HAP-1 (cell line): ENCODE data around the gene ACBD6.
A peak's percentile ranks its signal among the peaks of the same experiment; 100 is the strongest.

ENCODE experiments used
- DNase-seq, 2 experiments: peaks; one replicate each; pipeline ENCODE4 v3.0.0-alpha.2; 2016 to 2020; ENCODE audit warnings: low spot score in 2 of 2
- H3K27me3 ChIP-seq: fragments of 250-450 bp; sonication (Bioruptor Pico); 2 replicates; pipeline ENCODE4 v1.5.1; 2020; ENCODE audit warnings: low read depth, mild to moderate bottlenecking, moderate library complexity
- H3K36me3 ChIP-seq: fragments of 250-450 bp; sonication (Bioruptor Pico); replicated peaks from 2 replicates; pipeline ENCODE4 v1.5.1; 2020; ENCODE audit warnings: mild to moderate bottlenecking
- H3K4me1 ChIP-seq: fragments of 250-450 bp; sonication (Bioruptor Pico); 2 replicates; pipeline ENCODE4 v1.5.1; 2020; ENCODE audit warnings: mild to moderate bottlenecking
- H3K4me3 ChIP-seq: fragments of 250-450 bp; sonication (Bioruptor Pico); 2 replicates; pipeline ENCODE4 v1.5.1; 2020; ENCODE audit warnings: mild to moderate bottlenecking, moderate library complexity
- H3K9me3 ChIP-seq: fragments of 250-450 bp; sonication (Bioruptor Pico); 2 replicates; pipeline ENCODE4 v1.5.1; 2020; ENCODE audit warnings: mild to moderate bottlenecking, moderate library complexity
- in situ Hi-C: fragments of 300-500 bp; cut with MboI; formaldehyde crosslinking; loops from 3 replicates; pipeline ENCODE4 v1.14.3; 2020; ENCODE audit warnings: low sequenced_read_pairs, inconsistent platforms, mixed read lengths

ACBD6 gene

DNA sequence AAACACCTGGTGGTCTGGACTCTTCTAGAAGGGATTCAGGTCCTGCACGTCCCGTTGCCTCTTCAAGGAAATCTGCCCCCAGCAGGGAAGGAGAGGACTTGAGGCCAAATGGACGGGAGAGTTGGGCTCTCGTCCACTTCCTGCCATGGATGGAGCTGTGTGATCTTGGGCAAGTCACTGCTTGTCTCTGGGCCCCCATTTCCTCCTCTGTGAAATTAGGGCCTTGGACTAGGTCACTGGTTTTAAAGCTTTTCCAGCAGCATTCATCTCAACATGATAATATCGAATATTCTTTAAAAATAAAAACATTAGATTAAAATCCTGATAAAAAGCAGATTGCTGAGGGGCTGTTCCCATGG lies 245.4 kb downstream of the ACBD6 start:
- in situ Hi-C loops: no loop called here
- no peaks in the 10 kb centered on the region for H3K27me3 ChIP-seq
- no peaks in the 10 kb centered on the region for H3K9me3 ChIP-seq
- DNase-seq: no peak
- H3K36me3 ChIP-seq: no peaks in the 10 kb centered on the region
- no peaks in the 10 kb centered on the region for H3K4me1 ChIP-seq
- H3K4me3 ChIP-seq: no peak overlapping the region

DNA sequence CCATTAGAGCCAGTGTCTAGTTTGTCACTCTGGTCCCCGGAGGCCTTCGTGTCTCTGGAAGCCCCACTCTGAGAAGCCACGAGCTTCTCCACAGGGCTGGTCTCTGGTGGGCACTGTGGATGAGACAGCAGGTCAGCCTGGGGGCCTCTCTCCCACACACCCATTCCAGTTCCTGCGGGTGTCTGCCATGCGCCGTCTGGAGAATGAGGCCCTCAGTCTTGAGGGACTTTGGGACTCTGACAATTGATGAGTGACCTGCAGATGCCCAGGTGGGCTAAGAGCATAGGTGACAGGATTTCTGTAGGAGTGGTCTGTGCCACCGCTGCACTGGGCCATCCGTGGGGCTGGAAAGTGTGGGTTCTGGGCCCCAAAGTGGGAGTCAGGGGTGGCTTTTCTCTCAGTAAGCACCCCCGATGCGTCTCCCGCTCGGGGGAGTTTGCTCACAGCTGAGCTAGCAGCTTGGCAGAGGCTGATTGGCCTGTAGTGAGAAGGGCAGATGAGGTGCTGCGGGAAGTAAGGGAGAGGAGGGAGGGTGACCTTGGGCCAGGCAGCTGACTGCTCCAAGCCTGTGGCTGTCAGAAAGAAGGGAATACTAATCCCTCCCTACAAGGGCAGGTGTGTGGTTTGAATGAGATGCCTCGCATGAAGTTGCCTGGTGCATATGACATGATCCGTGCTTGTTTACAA lies 245.9 kb downstream of the ACBD6 start:
- H3K4me3 ChIP-seq: no peak overlapping the region
- H3K36me3 ChIP-seq: no peaks in the 10 kb centered on the region
- in situ Hi-C loops: no loop called here
- DNase-seq: no peak
- no peaks in the 10 kb centered on the region for H3K4me1 ChIP-seq
- H3K27me3 ChIP-seq: no peaks in the 10 kb centered on the region
- H3K9me3 ChIP-seq: no peaks in the 10 kb centered on the region

DNA sequence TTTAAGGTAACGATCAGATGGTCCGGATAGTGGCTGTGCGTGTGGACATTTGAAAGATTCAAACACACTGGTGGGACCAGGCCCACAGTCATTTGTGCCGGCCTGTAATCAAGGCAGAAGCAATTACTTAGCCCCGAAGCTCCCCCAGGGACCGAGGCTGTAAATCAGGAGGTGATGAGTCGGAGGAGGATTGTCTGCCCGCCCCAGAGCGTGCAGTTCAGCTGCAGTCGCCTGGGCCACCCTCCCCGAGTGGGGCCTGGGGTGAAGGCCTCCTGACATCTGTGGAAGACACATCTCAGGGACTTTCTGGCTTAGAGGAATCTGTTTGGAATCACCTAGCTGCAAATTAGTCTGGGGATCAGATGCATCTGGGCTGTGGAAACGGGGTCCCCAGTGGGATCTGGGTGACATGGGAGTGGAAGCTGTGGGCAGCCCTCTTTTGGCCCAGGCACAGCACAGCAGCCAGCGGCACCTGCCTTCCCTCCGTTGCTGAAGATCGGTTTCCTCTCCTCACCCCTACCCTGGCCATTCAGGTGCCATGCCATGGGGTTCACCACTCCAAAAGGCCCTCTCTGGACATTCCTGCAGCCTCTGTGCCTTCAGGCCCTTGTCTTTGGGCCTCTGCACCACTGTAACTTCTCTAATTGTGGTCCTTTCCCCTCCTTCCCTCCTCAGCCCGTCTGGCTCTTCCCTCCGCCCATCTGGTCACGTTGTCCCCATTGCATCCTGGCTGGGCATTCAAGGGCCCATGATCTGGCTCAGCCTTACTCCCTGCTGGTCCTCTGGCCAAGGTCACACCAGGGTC lies 246.6 kb downstream of the ACBD6 start:
- Histone ChIP-seq H3K36me3 (no peaks in the 10 kb centered on the region), H3K4me1 (no peaks in the 10 kb centered on the region), H3K9me3 (no peaks in the 10 kb centered on the region), H3K27me3 (no peaks in the 10 kb centered on the region), H3K4me3 (no peak overlapping the region)
- in situ Hi-C loops: no loop called here
- no peak for DNase-seq

DNA sequence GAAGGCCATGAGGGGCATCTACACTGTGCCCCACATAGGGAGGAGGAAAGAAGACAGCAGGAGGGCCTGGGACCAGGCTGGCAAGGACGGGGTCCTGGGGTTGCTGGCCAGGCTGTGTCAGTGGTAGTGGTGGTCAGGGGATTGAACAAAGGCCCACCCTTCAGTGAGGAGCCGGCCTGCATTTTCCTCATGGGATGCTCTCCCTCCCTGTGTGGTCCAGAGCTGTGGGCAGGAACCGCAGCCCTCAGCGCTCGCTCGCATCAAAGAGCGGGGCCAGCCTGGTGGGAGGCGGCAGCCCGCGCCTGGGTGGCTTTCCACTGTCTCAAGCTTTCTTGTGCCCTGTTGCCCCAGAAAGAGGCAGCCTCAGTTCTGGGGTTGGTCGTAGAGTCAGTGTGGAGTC lies 247.5 kb downstream of the ACBD6 start:
- no peaks in the 10 kb centered on the region for H3K9me3 ChIP-seq
- H3K27me3 ChIP-seq: no peaks in the 10 kb centered on the region
- H3K36me3 ChIP-seq: no peaks in the 10 kb centered on the region
- in situ Hi-C loops: loop anchor here (5.0 kb wide), 2 partner anchors 162 to 222 kb away; no protein-coding TSS in a partner anchor
- no peak for DNase-seq
- H3K4me1 ChIP-seq: no peaks in the 10 kb centered on the region
- H3K4me3 ChIP-seq: no peak overlapping the region

DNA sequence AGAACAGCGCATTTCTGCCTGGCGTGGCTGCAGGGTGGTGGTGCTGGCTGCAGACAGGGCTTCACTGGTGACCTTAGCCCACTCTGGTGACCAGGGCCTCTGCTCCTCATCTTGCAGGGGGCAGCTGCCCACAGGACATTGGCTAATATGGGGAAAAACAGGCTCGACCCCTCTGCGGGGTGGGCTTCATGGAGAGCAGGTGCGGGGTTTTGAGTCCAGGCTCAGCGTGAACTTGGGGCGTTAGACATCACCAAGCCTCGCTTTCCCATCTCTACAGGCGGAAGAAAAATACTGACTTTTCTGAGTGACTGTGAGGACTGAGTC lies 247.9 kb downstream of the ACBD6 start:
- Histone ChIP-seq H3K36me3 (no peaks in the 10 kb centered on the region), H3K4me3 (no peak overlapping the region), H3K27me3 (no peaks in the 10 kb centered on the region), H3K9me3 (no peaks in the 10 kb centered on the region), H3K4me1 (no peaks in the 10 kb centered on the region)
- in situ Hi-C loops: loop anchor here (5.0 kb wide), 2 partner anchors 163 to 223 kb away; no protein-coding TSS in a partner anchor
- DNase-seq: no peak

DNA sequence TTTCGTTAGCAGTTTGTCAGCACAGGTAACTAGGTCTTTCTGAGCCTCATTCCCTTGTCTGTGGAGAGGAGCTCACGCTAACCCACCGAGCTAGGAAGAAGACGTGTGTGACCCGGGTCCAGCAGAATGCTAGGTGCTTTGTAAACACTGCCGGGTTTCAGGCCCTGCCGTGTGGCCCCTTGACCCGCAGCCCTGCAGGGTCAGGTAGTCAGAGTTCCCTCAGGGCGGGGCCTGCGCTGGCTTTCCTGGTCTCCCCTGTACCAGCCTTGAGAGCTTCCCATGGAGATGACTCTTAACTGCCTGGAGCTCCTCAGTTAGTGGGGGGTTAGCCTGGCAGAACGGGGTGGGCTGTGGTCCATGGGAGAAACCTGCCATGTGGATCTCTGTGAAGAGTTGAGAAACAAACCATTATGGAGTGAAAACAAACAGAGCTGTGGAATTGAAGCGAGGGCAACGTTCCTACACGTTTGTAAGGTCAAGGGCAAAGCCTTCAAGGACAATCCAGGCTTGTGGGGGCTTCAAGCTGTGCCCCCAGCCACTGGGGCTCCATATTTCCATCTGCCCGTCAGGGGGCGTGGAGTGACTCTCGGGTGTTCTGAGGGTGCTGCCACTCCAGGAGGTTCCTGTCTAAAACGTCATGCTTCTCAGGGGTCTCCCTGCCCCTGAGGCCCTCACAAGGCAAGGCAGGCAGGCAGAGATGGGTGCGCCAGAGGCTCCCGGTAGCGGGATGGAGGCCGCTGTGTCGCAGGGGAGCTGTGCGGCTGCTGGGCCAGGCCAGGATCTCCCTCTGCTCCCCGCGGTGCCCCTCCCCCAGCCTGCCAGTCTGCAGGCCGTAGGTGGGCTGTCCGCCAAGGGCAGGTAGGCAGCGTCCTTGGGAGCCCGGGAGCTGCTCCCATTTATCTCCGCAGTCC lies 248.5 kb downstream of the ACBD6 start:
- Histone ChIP-seq H3K36me3 (no peaks in the 10 kb centered on the region), H3K9me3 (no peaks in the 10 kb centered on the region), H3K4me1 (no peaks in the 10 kb centered on the region), H3K27me3 (no peaks in the 10 kb centered on the region), H3K4me3 (no peak overlapping the region)
- DNase-seq: no peak
- in situ Hi-C loops: loop anchor here (5.0 kb wide), 2 partner anchors 163 to 223 kb away; no protein-coding TSS in a partner anchor

DNA sequence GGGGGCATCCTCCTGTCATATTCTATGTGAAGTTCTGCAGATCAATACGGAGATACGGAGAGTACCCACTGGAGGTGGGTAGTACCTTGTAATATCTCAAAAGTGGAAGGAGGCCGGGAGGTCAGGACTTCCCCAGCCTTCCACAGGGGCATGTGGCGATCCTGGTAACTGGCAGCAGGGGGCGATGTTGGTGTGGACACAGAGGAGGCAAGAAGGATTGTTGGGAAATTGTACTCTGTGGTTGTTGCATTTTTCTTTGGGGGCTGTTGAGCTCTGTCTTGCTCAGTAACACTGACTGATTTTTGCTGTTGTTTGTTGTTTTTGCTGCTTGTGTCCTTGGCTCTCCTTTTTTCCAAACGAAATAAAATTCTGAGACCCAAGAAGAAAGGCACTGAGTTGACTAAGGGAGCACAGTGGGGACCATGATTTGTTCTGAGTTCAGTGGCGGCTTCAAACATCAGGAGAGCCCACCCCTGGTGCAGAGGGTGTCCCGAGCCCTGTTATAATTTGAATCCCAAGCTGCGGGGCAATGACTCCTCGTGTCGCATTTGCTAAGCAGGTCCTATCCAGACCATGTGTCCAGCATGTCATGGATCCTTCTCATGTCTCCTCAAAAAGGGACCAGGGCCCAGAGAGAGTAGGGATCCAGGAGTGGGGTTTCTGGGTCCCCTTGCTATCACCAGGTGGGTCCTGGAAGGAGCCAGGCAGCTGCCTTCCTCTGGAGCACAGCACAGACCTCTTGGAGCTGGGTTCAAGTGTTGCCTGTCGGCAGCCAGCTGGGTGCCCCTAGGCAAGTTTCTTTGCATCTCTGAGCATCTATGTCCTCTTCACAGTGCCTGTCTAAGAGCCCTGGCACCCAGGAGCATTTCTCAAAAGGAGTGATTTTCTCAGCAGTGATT lies 249.5 kb downstream of the ACBD6 start:
- Histone ChIP-seq H3K9me3 (no peaks in the 10 kb centered on the region), H3K4me1 (no peaks in the 10 kb centered on the region), H3K4me3 (no peak overlapping the region), H3K36me3 (no peaks in the 10 kb centered on the region), H3K27me3 (no peaks in the 10 kb centered on the region)
- DNase-seq: peak; percentile 49 to 90
- in situ Hi-C loops: loop anchor here (5.0 kb wide), 2 partner anchors 164 to 224 kb away; no protein-coding TSS in a partner anchor

DNA sequence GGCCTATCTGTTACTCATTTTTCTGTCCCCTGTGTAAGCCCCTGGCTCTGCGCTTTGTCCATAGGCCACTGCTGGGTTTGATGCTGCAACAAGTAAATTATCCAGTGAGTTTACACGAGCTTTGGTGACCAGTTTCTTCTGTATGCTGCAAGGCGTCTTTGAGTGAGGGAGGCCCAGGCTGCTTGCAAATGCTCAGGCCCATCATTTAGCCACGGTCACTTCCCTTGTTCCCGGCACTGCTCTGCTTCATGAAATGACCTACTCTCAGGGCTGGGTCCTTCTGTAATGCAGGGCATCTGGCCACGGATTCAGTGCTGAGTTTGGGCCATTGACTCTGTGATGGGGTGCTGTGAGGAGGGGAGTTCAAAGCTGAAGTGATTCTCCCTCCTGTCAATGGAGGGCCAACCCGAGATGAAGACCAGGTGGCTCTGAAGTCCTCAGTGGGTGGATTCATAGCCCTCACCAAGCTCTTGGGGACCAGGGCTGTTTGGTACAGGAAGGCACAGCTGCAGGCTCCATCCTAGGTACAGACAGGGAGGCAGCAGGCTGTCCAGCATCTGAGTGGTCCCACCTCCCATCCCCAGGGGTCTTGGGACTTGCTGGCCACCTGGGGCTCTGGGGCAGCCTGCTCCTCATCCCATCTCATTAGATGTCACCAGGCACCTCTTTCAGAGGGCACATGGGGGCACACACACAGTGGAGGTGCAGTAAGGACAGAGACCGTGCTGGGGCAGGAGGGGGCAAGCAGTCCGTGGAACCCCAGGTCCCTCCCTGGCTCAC lies 250.7 kb downstream of the ACBD6 start:
- no peaks in the 10 kb centered on the region for H3K4me1 ChIP-seq
- H3K36me3 ChIP-seq: no peaks in the 10 kb centered on the region
- in situ Hi-C loops: loop anchor here (5.0 kb wide), 2 partner anchors 166 to 226 kb away; no protein-coding TSS in a partner anchor

DNA sequence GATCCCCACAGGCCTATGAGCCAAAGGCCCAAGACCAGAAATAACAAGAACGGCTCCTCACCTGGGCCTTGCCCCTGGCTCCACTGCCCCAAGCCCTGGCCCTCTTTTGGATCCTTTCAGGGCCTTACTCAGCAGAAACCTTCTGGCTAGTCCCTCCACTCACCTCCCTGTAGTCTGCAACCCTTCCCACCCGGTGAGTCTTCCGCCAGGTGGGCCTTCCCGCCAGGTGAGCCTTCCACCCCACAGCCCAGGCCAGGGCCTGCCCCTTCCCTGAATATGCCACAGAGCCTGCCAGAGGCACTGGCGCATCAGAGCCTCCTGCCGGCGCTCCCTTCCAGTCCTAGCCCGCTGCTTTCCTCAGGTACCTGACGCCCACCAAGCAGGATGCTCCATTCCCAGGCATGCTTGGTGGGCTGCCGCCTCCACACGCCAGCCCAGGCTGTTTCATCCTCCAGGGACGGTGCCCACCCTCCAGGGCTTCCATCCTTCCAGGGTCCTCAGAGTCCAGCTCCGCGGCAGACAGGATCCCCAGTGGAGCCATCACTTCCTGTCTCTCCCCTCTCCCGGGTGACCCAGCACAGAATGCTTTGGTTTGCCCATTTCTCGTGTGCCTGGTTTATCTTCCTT lies 251.4 kb downstream of the ACBD6 start:
- in situ Hi-C loops: loop anchor here (5.0 kb wide), 2 partner anchors 166 to 226 kb away; no protein-coding TSS in a partner anchor

More for the DNA sequence above, 250.7 kb downstream of the ACBD6 start:
- no peaks in the 10 kb centered on the region for H3K27me3 ChIP-seq
- no peak overlapping the region for H3K4me3 ChIP-seq
- H3K9me3 ChIP-seq: no peaks in the 10 kb centered on the region
- DNase-seq: no peak

DNA sequence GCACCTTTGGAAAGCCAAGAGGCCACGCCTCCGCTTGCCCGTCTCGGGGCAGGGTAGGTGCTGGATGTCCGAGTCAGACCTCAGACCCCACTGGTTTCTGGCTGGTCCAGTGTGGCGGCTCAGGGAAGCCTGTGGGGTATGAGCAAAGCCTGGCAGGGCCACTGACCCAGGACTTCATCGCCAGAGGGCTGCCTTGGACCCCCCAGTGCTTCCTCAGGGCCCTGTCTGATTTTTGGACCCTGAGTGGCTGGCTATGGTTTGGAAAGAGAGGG lies 251.9 kb downstream of the ACBD6 start:
- no peak overlapping the region for H3K4me3 ChIP-seq
- in situ Hi-C loops: loop anchor here (5.0 kb wide), 2 partner anchors 167 to 227 kb away; no protein-coding TSS in a partner anchor
- no peaks in the 10 kb centered on the region for H3K36me3 ChIP-seq

More for the DNA sequence above, 251.4 kb downstream of the ACBD6 start:
- no peaks in the 10 kb centered on the region for H3K4me1 ChIP-seq
- H3K27me3 ChIP-seq: no peaks in the 10 kb centered on the region
- H3K9me3 ChIP-seq: no peaks in the 10 kb centered on the region
- no peaks in the 10 kb centered on the region for H3K36me3 ChIP-seq
- no peak for DNase-seq
- no peak overlapping the region for H3K4me3 ChIP-seq

DNA sequence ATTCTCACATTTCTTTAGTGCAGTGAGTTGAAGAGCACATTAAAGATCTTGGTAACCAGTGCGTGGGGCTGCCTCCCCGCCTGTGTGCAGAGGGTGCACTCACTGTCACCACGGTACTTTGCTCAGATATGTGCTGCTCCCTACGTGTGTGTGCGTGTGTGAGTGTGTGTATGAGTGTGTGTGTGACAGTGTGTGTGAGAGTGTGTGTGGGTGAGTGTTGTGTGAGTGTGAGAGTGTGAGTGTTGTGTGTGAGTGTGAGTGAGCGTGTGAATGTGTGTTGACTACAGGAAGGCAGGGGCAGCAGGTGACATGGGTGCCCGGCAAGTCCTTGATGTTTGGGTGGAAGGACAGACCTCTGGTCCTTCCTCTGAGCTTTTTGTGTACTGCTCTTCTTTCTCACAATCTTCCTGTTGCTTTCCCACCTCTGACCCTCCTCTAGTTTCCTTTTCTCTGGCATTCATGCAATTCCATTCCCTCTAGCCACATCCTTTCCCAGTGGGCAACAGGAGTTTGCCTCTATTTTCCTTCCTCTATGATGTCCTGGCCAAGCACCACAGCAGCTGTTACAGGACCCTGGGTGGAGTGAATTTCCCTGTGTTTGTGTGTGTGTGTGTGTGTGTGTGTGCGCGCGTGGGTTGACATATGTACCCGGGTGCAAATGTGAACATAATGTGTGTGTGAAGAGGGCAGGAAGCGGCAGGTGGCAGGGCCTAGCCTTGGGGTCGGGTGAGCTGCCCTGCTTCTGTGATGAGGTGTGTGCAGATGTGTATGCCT lies 252.5 kb downstream of the ACBD6 start:
- Histone ChIP-seq H3K36me3 (no peaks in the 10 kb centered on the region), H3K9me3 (no peaks in the 10 kb centered on the region), H3K4me1 (no peaks in the 10 kb centered on the region), H3K4me3 (no peak overlapping the region), H3K27me3 (no peaks in the 10 kb centered on the region)
- DNase-seq: no peak
- in situ Hi-C loops: loop anchor here (5.0 kb wide), 2 partner anchors 167 to 227 kb away; no protein-coding TSS in a partner anchor

More for the DNA sequence above, 251.9 kb downstream of the ACBD6 start:
- no peaks in the 10 kb centered on the region for H3K9me3 ChIP-seq
- H3K4me1 ChIP-seq: no peaks in the 10 kb centered on the region
- no peak for DNase-seq
- no peaks in the 10 kb centered on the region for H3K27me3 ChIP-seq
